GM04503 (cell line): ENCODE measurements around the gene SLC22A5.
"Not testable (repeated sequence)": the region's sequence is repeated elsewhere in the genome, so short reads cannot be mapped to it uniquely, and the experiment has no call there.

Source experiments
- DNase-seq: peaks from one replicate; pipeline ENCODE4 v3.0.0-alpha.2; 2012; ENCODE audit warnings: low read depth

Gene SLC22A5

GRCh38 chr5:132413567-132413966 lies 44.1 kb downstream of the SLC22A5 start:
- no peak for DNase-seq

GRCh38 chr5:132414634-132415378 lies 45.3 kb downstream of the SLC22A5 start:
- DNase-seq: no peak

GRCh38 chr5:132415516-132415915 lies 46.0 kb downstream of the SLC22A5 start:
- not testable (repeated sequence) for DNase-seq

- DNase-seq: no peak
These were observed 46.9 kb downstream of the SLC22A5 start for GRCh38 chr5:132416306-132417009.

- no peak for DNase-seq
These were observed 47.5 kb downstream of the SLC22A5 start for GRCh38 chr5:132417010-132417439.

- no peak for DNase-seq
These were observed 48.0 kb downstream of the SLC22A5 start for GRCh38 chr5:132417461-132417860.

- no peak for DNase-seq
These were observed 48.5 kb downstream of the SLC22A5 start for GRCh38 chr5:132417889-132418485.

- DNase-seq: no peak
These were observed 49.4 kb downstream of the SLC22A5 start for GRCh38 chr5:132418881-132419280.

GRCh38 chr5:132419502-132420468 lies 50.3 kb downstream of the SLC22A5 start:
- no peak for DNase-seq

GRCh38 chr5:132420706-132421272 lies 51.3 kb downstream of the SLC22A5 start:
- no peak for DNase-seq

- no peak for DNase-seq
These were observed 52.0 kb downstream of the SLC22A5 start for GRCh38 chr5:132421462-132421861.

- no peak for DNase-seq
These were observed 53.4 kb downstream of the SLC22A5 start for GRCh38 chr5:132422720-132423437.

GRCh38 chr5:132423438-132423898 lies 54.0 kb downstream of the SLC22A5 start:
- no peak for DNase-seq

- no peak for DNase-seq
These were observed 54.8 kb downstream of the SLC22A5 start for GRCh38 chr5:132424167-132424880.

GRCh38 chr5:132425009-132425937 lies 55.8 kb downstream of the SLC22A5 start:
- no peak for DNase-seq

GRCh38 chr5:132425975-132426524 lies 56.5 kb downstream of the SLC22A5 start:
- DNase-seq: no peak

- peak; percentile 83 for DNase-seq
These were observed 57.1 kb downstream of the SLC22A5 start for GRCh38 chr5:132426525-132427138.
